Mononuclear cell (primary cell): ENCODE measurements around the gene VSTM2B. TPM values are rescaled to one million over a fixed set of nuclear protein-coding genes. Genes with fewer than 3 reads are reported as not detected.
"Not testable (repeated sequence)": the region's sequence is repeated elsewhere in the genome, so short reads cannot be mapped to it uniquely, and the experiment has no call there.

Experiments
- H3K27me3 ChIP-seq: 2 replicates; pipeline ENCODE4 v1.6.0; 2011; ENCODE audit warnings: low read length, control low read depth; ENCODE audit not compliant: insufficient read depth
- H3K4me1 ChIP-seq: 2 replicates; pipeline ENCODE4 v1.5.1; 2011; ENCODE audit warnings: mild to moderate bottlenecking, low read length, control low read depth; ENCODE audit not compliant: insufficient read depth
- H3K4me3 ChIP-seq: 2 replicates; pipeline ENCODE4 v1.5.1; 2011; ENCODE audit warnings: mild to moderate bottlenecking, low read length, moderate library complexity
- H3K9me3 ChIP-seq: 2 replicates; pipeline ENCODE4 v1.5.1; 2011; ENCODE audit warnings: low read depth, mild to moderate bottlenecking, control low read depth, low read length
- total RNA-seq: library from RNA; depleted of rRNA; stranded (reverse); fragments of >200 nt; gene quantifications from one replicate; pipeline ENCODE4 v1.2.3, GENCODE V29; 2012

VSTM2B gene
- total RNA-seq, 1 donor, result not detected

- Histone ChIP-seq H3K27me3 (no peaks in the 10 kb centered on the region), H3K4me1 (no peaks in the 10 kb centered on the region), H3K4me3 (no peak overlapping the region), H3K9me3 (no peaks in the 10 kb centered on the region)
Measured at GRCh38 chr19:29549105-29550070, 23.6 kb downstream of the VSTM2B start.

DNA sequence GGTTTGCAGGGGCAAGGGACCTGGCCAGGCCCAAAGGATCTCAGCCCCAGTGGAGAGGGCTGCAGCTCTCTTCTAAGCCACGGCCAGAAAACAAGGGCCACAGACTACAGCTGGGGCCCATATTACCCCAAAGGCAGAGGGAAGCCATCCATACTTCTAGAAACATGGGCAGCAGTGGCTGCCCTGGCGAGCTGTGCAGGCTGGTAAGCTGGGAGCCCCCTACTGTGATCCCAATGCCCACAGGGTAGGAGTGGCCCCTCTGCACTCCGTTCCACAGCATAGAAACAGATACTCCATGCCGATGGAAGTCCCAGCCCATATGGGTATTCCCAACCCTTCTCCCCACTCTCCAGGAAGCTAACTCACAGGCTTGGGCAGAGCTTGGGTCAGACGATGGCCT lies 25.1 kb downstream of the VSTM2B start:
- Histone ChIP-seq H3K9me3 (no peaks in the 10 kb centered on the region), H3K4me3 (no peak overlapping the region), H3K4me1 (no peaks in the 10 kb centered on the region), H3K27me3 (no peaks in the 10 kb centered on the region)

- H3K4me3 ChIP-seq, result no peak overlapping the region
Measured at GRCh38 chr19:29551774-29552173, 26.0 kb downstream of the VSTM2B start.

GRCh38 chr19:29552454-29553280 lies 26.9 kb downstream of the VSTM2B start:
- H3K27me3 ChIP-seq, result no peaks in the 10 kb centered on the region
- no peak overlapping the region for H3K4me3 ChIP-seq
- H3K9me3 ChIP-seq, result no peaks in the 10 kb centered on the region
- H3K4me1 ChIP-seq, result no peaks in the 10 kb centered on the region

More at GRCh38 chr19:29551774-29552173, 26.0 kb downstream of the VSTM2B start:
- Histone ChIP-seq H3K27me3 (no peaks in the 10 kb centered on the region), H3K4me1 (no peaks in the 10 kb centered on the region), H3K9me3 (no peaks in the 10 kb centered on the region)

- H3K4me3 ChIP-seq, result no peak overlapping the region
- H3K4me1 ChIP-seq, result no peaks in the 10 kb centered on the region
- H3K27me3 ChIP-seq, result no peaks in the 10 kb centered on the region
- H3K9me3 ChIP-seq, result no peaks in the 10 kb centered on the region
Measured at GRCh38 chr19:29554149-29554548, 28.4 kb downstream of the VSTM2B start.

- H3K27me3 ChIP-seq, H3K4me1 ChIP-seq: not testable (repeated sequence)
Measured at GRCh38 chr19:29559110-29559509, 33.3 kb downstream of the VSTM2B start.

GRCh38 chr19:29559743-29560142 lies 33.9 kb downstream of the VSTM2B start:
- Histone ChIP-seq H3K9me3 (no peaks in the 10 kb centered on the region), H3K4me1 (no peaks in the 10 kb centered on the region), H3K27me3 (no peaks in the 10 kb centered on the region), H3K4me3 (no peak overlapping the region)

More at GRCh38 chr19:29559110-29559509, 33.3 kb downstream of the VSTM2B start:
- H3K9me3 ChIP-seq, H3K4me3 ChIP-seq: not testable (repeated sequence)

DNA sequence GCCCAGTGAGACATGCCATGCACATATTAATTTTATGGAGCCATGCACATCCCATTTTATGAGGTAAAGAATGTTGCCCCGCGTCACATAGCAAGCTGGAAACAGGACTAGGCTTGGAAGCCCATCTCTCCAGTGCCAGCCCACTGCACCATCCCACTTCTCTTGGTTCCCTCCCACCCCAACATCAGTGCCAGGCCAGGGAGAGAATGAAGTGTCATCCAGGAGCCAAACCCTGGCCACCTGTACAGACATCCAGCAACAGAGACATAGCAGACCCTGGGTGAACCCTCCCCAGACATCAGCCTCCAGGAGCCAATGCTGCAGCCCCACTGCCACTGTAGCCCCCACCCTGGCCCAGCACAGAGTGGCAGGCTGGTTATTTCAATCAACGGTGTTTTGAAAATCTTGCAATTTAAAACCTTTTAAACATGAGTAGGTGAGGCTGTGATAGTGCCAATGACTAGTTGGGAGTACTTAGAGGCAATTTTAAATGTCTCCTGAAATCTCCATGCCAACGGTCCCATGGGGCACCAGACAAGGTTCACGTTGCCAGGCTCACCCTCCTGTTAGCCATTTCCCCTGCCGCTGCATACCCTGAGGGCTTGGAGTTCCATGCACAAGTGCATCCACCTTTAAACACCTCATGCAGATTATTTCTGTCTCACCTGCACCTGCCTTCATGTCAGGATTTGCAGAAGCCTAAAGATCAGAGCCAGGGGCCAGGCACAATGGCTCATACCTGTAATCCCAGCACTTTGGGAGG lies 34.7 kb downstream of the VSTM2B start:
- Histone ChIP-seq H3K4me1 (no peaks in the 10 kb centered on the region), H3K4me3 (no peak overlapping the region), H3K9me3 (no peaks in the 10 kb centered on the region), H3K27me3 (no peaks in the 10 kb centered on the region)

GRCh38 chr19:29561601-29562000 lies 35.8 kb downstream of the VSTM2B start:
- H3K4me1 ChIP-seq, result no peaks in the 10 kb centered on the region
- no peaks in the 10 kb centered on the region for H3K9me3 ChIP-seq
- no peaks in the 10 kb centered on the region for H3K27me3 ChIP-seq
- no peak overlapping the region for H3K4me3 ChIP-seq

GRCh38 chr19:29562299-29563297 lies 36.8 kb downstream of the VSTM2B start:
- no peaks in the 10 kb centered on the region for H3K27me3 ChIP-seq
- H3K4me1 ChIP-seq, result no peaks in the 10 kb centered on the region
- no peaks in the 10 kb centered on the region for H3K9me3 ChIP-seq
- no peak overlapping the region for H3K4me3 ChIP-seq

DNA sequence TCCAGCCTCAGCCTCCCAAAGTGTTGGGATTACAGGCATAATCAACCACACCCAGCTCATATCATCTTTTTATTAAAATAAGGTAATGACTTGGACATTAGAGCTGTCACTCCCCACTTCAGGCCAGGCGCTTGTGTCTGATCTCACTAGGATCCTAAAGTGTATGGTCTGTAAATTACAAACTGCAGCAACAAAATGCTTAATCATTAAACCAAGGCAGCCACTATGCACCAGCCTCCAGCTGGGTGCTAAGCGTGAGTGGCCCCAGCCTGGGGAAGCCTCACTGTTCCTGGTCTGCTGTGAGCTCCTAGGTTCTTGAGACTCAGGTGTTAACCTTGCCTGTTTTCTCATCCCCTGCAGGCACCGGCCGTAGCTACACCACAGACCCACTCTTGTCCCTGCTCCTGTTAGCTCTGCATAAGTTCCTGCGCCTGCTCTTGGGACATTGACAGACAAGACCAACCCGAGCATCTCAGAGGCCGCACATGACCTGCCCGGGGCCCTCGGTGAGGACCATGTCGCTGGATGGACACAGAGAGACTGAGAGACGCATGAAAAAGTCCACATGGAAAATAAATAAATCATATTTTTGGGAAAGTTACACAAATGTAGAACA lies 37.8 kb downstream of the VSTM2B start:
- H3K9me3 ChIP-seq, result no peaks in the 10 kb centered on the region
- H3K4me3 ChIP-seq, result no peak overlapping the region
- H3K27me3 ChIP-seq, result no peaks in the 10 kb centered on the region
- H3K4me1 ChIP-seq, result no peaks in the 10 kb centered on the region

DNA sequence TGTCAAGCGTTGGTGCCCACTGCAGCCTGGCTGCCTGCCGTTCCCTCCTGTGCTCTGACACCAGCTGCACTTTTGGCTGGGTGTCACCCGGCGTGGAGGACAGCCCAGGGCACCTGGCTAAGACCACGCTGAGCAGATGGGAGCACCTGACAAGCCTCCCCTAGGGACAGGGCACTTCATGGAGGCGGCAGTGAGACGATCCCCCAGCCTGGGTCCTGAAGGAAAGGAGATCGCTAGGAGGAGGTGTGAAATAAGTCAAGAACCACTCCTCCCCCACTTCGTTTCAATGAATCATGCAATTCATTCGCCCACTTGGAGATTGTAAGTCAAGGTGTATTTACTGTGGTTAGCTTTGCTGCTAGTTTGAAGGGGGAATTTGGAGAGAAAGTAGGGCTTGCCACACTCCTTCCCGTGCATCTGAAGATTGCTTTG lies 38.8 kb downstream of the VSTM2B start:
- no peaks in the 10 kb centered on the region for H3K27me3 ChIP-seq
- no peak overlapping the region for H3K4me3 ChIP-seq
- no peaks in the 10 kb centered on the region for H3K9me3 ChIP-seq
- no peaks in the 10 kb centered on the region for H3K4me1 ChIP-seq

- no peaks in the 10 kb centered on the region for H3K27me3 ChIP-seq
- H3K4me3 ChIP-seq, result no peak overlapping the region
- no peaks in the 10 kb centered on the region for H3K9me3 ChIP-seq
- H3K4me1 ChIP-seq, result no peaks in the 10 kb centered on the region
Measured at GRCh38 chr19:29565171-29565570, 39.4 kb downstream of the VSTM2B start.
